HEK293 (cell line): ENCODE data around the gene NAT16.
A peak's percentile ranks its signal among the peaks of the same experiment; 100 is the strongest.

ENCODE experiments used
- CTCF ChIA-PET: fragments of 350-600 bp; formaldehyde crosslinking; extraction: SDS; loops from one replicate; lab custom pipeline; 2021; ENCODE audit warnings: antibody characterized with exemption; lab: Yijun Ruan, JAX
- POLR2A ChIA-PET: fragments of 300-600 bp; formaldehyde crosslinking; extraction: SDS; loops from one replicate; lab custom pipeline; 2020; ENCODE audit warnings: antibody characterized with exemption, inconsistent platforms; lab: Yijun Ruan, JAX
- H3K27ac ChIP-seq: fragments of 200-500 bp; sonication (Bioruptor generic); 2 replicates; pipeline ENCODE4 v1.5.1; 2014; ENCODE audit warnings: low read depth, low read length, control low read depth, inconsistent platforms; ENCODE audit errors: extremely low read depth
- H3K36me3 ChIP-seq, 2 experiments: fragments of 200-500 bp in 1 of 2; sonication (Bioruptor generic) in 1 of 2; 1 replicate in 1 of 2; 2 replicates in 1 of 2; pipeline ENCODE4 v1.5.1; 2014 to 2017; ENCODE audit warnings: inconsistent platforms in 2 of 2, low read length in 2 of 2; ENCODE audit not compliant: control insufficient read depth in 2 of 2, insufficient read depth in 1 of 2
- H3K4me1 ChIP-seq: fragments of 200-500 bp; sonication (Bioruptor generic); 2 replicates; pipeline ENCODE4 v1.5.1; 2014; ENCODE audit warnings: mild to moderate bottlenecking, low read length, inconsistent platforms; ENCODE audit not compliant: control insufficient read depth, insufficient read depth
- H3K4me3 ChIP-seq: 2 replicates; pipeline ENCODE4 v1.5.1; 2011; ENCODE audit warnings: low read depth, mild to moderate bottlenecking, control low read depth, low read length, moderate library complexity
- H3K9me3 ChIP-seq: fragments of 200-500 bp; sonication (Bioruptor generic); 2 replicates; pipeline ENCODE4 v1.5.1; 2014; ENCODE audit warnings: low read depth, low read length, inconsistent platforms; ENCODE audit not compliant: control insufficient read depth, insufficient read depth
- ATF2 ChIP-seq: fragments of 450-650 bp; formaldehyde crosslinking; IDR thresholded peaks from 2 replicates; pipeline ENCODE4 v1.5.1; 2016; ENCODE audit warnings: missing biosample characterization, missing genetic modification characterization, low read depth
- EGR2 ChIP-seq: fragments of 450-650 bp; formaldehyde crosslinking; IDR thresholded peaks from 2 replicates; pipeline ENCODE4 v1.5.1; 2016; ENCODE audit warnings: low read depth, missing biosample characterization, missing genetic modification characterization
- GLI4 ChIP-seq: fragments of 450-650 bp; formaldehyde crosslinking; IDR thresholded peaks from 2 replicates; pipeline ENCODE4 v1.5.1; 2016; ENCODE audit warnings: missing biosample characterization, missing genetic modification characterization
- HOXD13 ChIP-seq: sonication (generic); formaldehyde crosslinking; IDR thresholded peaks from 2 replicates; pipeline ENCODE4 v1.8.0; 2022; ENCODE audit warnings: missing genetic modification reagents, borderline replicate concordance
- MYNN ChIP-seq: fragments of 450-650 bp; formaldehyde crosslinking; IDR thresholded peaks from 2 replicates; pipeline ENCODE4 v1.5.1; 2016; ENCODE audit warnings: missing biosample characterization, missing genetic modification characterization, borderline replicate concordance
- PRDM1 ChIP-seq: fragments of 450-650 bp; formaldehyde crosslinking; IDR thresholded peaks from 2 replicates; pipeline ENCODE4; 2016; ENCODE audit warnings: missing biosample characterization, missing genetic modification characterization
- PRDM2 ChIP-seq: fragments of 450-650 bp; formaldehyde crosslinking; IDR thresholded peaks from 2 replicates; pipeline ENCODE4 v1.5.1; 2016; ENCODE audit warnings: missing biosample characterization, missing genetic modification characterization, borderline replicate concordance
- RBAK ChIP-seq: fragments of 450-650 bp; formaldehyde crosslinking; IDR thresholded peaks from 2 replicates; pipeline ENCODE4 v1.5.1; 2016; ENCODE audit warnings: missing biosample characterization, missing genetic modification characterization
- SALL2 ChIP-seq: fragments of 450-650 bp; formaldehyde crosslinking; IDR thresholded peaks from 2 replicates; pipeline ENCODE4 v1.5.0; 2017; ENCODE audit warnings: missing biosample characterization, mild to moderate bottlenecking, missing genetic modification characterization, borderline replicate concordance
- WT1 ChIP-seq: fragments of 450-650 bp; formaldehyde crosslinking; IDR thresholded peaks from 2 replicates; pipeline ENCODE4 v1.5.1; 2016; ENCODE audit warnings: missing biosample characterization, missing genetic modification characterization
- ZBTB17 ChIP-seq: fragments of 450-650 bp; formaldehyde crosslinking; IDR thresholded peaks from 2 replicates; pipeline ENCODE4 v1.5.1; 2016; ENCODE audit warnings: missing biosample characterization, missing genetic modification characterization
- ZBTB8A ChIP-seq: fragments of 450-650 bp; formaldehyde crosslinking; IDR thresholded peaks from 2 replicates; pipeline ENCODE4 v1.5.1; 2016; ENCODE audit warnings: missing biosample characterization, missing genetic modification characterization
- ZFHX2 ChIP-seq: fragments of 450-650 bp; formaldehyde crosslinking; conservative IDR thresholded peaks from 2 replicates; pipeline ENCODE4 v1.5.1; 2016; ENCODE audit warnings: missing biosample characterization, missing genetic modification characterization
- ZNF121 ChIP-seq: fragments of 450-650 bp; formaldehyde crosslinking; IDR thresholded peaks from 2 replicates; pipeline ENCODE4 v1.5.1; 2016; ENCODE audit warnings: missing biosample characterization, missing genetic modification characterization
- ZNF140 ChIP-seq: fragments of 450-650 bp; formaldehyde crosslinking; IDR thresholded peaks from 2 replicates; pipeline ENCODE4 v1.5.1; 2016; ENCODE audit warnings: missing biosample characterization, missing genetic modification characterization
- ZNF16 ChIP-seq: fragments of 450-650 bp; formaldehyde crosslinking; IDR thresholded peaks from 2 replicates; pipeline ENCODE4 v1.5.1; 2016; ENCODE audit warnings: low read depth, missing biosample characterization, missing genetic modification characterization
- ZNF362 ChIP-seq: fragments of 450-650 bp; formaldehyde crosslinking; IDR thresholded peaks from 2 replicates; pipeline ENCODE4 v1.5.1; 2016; ENCODE audit warnings: missing biosample characterization, missing genetic modification characterization
- ZNF366 ChIP-seq: fragments of 450-650 bp; formaldehyde crosslinking; conservative IDR thresholded peaks from 2 replicates; pipeline ENCODE4 v1.5.1; 2016; ENCODE audit warnings: missing biosample characterization, missing genetic modification characterization
- ZNF707 ChIP-seq: fragments of 450-650 bp; formaldehyde crosslinking; IDR thresholded peaks from 2 replicates; pipeline ENCODE4 v1.5.1; 2016; ENCODE audit warnings: missing biosample characterization, missing genetic modification characterization
- ZNF776 ChIP-seq: fragments of 450-650 bp; formaldehyde crosslinking; IDR thresholded peaks from 2 replicates; pipeline ENCODE4 v1.5.0; 2017; ENCODE audit warnings: missing biosample characterization, missing genetic modification characterization, borderline replicate concordance
- ZSCAN18 ChIP-seq: fragments of 450-650 bp; formaldehyde crosslinking; IDR thresholded peaks from 2 replicates; pipeline ENCODE4 v1.5.1; 2016; ENCODE audit warnings: missing biosample characterization, missing genetic modification characterization

NAT16 gene

GRCh38 chr7:101195884-101196283, 15.8 kb upstream of the NAT16 start:
- H3K4me1 ChIP-seq: no peaks in the 10 kb centered on the region
- CTCF ChIA-PET: interaction anchor here (2.1 kb wide), 1 partner anchor 52 kb away, joined by 34 read pairs; no protein-coding TSS in a partner anchor
- TF ChIP-seq EGR2 (tag by site-specific recombination) (peak; percentile 34; the same call in 1 of the 2 replicates), ZFHX2 (0 out of 2 replicates have a peak, but pooled peaks have one; percentile 16), ZBTB8A (tag by site-specific recombination) (no peak)
- H3K9me3 ChIP-seq: no peaks in the 10 kb centered on the region
- H3K4me3 ChIP-seq: no peak overlapping the region
- H3K36me3 ChIP-seq: no peaks in the 10 kb centered on the region
- POLR2A ChIA-PET: interaction anchor here (0.7 kb wide), 1 partner anchor 115 kb away, joined by 4 read pairs; no protein-coding TSS in a partner anchor
- H3K27ac ChIP-seq: no peak overlapping the region

- no peak overlapping the region for H3K27ac ChIP-seq
- no peaks in the 10 kb centered on the region for H3K36me3 ChIP-seq
- no peaks in the 10 kb centered on the region for H3K4me1 ChIP-seq
- ChIA-PET POLR2A (no interaction called here), CTCF (interaction anchor here (1.0 kb wide), 1 partner anchor 45 kb away, joined by 8 read pairs; no protein-coding TSS in a partner anchor)
- TF ChIP-seq ZNF366 (tag by site-specific recombination) (peak; percentile 66; the same call in 1 of the 2 replicates), PRDM1 (tag by site-specific recombination) (peak; percentile 63), WT1 (tag by site-specific recombination) (no peak)
- no peak overlapping the region for H3K4me3 ChIP-seq
- no peaks in the 10 kb centered on the region for H3K9me3 ChIP-seq
Observed at GRCh38 chr7:101189109-101189508, 9.0 kb upstream of the NAT16 start.

- Histone ChIP-seq H3K4me1 (no peaks in the 10 kb centered on the region), H3K9me3 (no peaks in the 10 kb centered on the region), H3K36me3 (no peaks in the 10 kb centered on the region), H3K4me3 (no peak overlapping the region), H3K27ac (no peak overlapping the region)
- ChIA-PET CTCF (interaction anchor here (0.6 to 1.8 kb wide), 5 partner anchors 13 to 321 kb away, joined by 3 to 8 read pairs (median 3); no protein-coding TSS in a partner anchor), POLR2A (interaction anchor here (0.6 kb wide), 3 partner anchors 18 to 137 kb away, joined by 3 to 5 read pairs (median 3); no protein-coding TSS in a partner anchor)
- TF ChIP-seq ZNF362 (tag by site-specific recombination) (peak; percentile 71; the same call in 1 of the 2 replicates), ZNF16 (tag by site-specific recombination) (no peak), PRDM2 (tag by site-specific recombination) (no peak), ZNF707 (tag by site-specific recombination) (no peak), ZBTB17 (peak; percentile 26; the same call in 1 of the 2 replicates), GLI4 (no peak), ATF2 (tag by site-specific recombination) (no peak), ZSCAN18 (no peak), ZNF140 (no peak), MYNN (tag by site-specific recombination) (no peak), RBAK (tag by site-specific recombination) (no peak), HOXD13 (CRISPR knock-in tag) (no peak), SALL2 (tag by site-specific recombination) (no peak), ZNF121 (tag by site-specific recombination) (no peak), ZNF776 (tag by site-specific recombination) (no peak)
Observed at GRCh38 chr7:101186844-101187428, 6.8 kb upstream of the NAT16 start.
